IMR-90 (cell line): ENCODE measurements around the gene ZNF385D.

Source experiments
- CEBPB ChIP-seq: IDR thresholded peaks from 2 replicates; pipeline ENCODE4 v1.6.1; 2012; ENCODE audit warnings: low read depth, low read length, improper control_type of control experiment
- CHD1 ChIP-seq: IDR thresholded peaks from 2 replicates; pipeline ENCODE4 v1.6.1; 2012; ENCODE audit warnings: low read depth, low read length, improper control_type of control experiment
- CTCF ChIP-seq: conservative IDR thresholded peaks from 2 replicates; pipeline ENCODE4 v1.5.1; 2012; ENCODE audit warnings: mild to moderate bottlenecking, low read depth, low read length, improper control_type of control experiment
- FOS ChIP-seq: fragments of 150-350 bp; IDR thresholded peaks from 2 replicates; pipeline ENCODE4 v1.6.1; 2016; ENCODE audit warnings: low read depth, low read length
- MXI1 ChIP-seq: IDR thresholded peaks from 2 replicates; pipeline ENCODE4 v1.6.1; 2012; ENCODE audit warnings: low read depth, mild to moderate bottlenecking, low read length, moderate library complexity, borderline replicate concordance
- POLR2A ChIP-seq: IDR thresholded peaks from 2 replicates; pipeline ENCODE4 v1.6.1; 2012; ENCODE audit warnings: mild to moderate bottlenecking, low read depth, low read length
- RAD21 ChIP-seq: IDR thresholded peaks from 2 replicates; pipeline ENCODE4 v1.6.1; 2012; ENCODE audit warnings: low read length, improper control_type of control experiment
- SMC3 ChIP-seq: fragments of 150-350 bp; IDR thresholded peaks from 2 replicates; pipeline ENCODE4 v1.6.1; 2016; ENCODE audit warnings: low read depth, mild to moderate bottlenecking, antibody characterized with exemption, low read length, moderate library complexity
- TF ChIP-seq, protein P1 (sequence below): fragments of 150-350 bp; IDR thresholded peaks from 2 replicates; pipeline ENCODE4 v1.6.1; 2017; ENCODE audit warnings: mild to moderate bottlenecking, antibody characterized with exemption, low read length, low read depth
- TF ChIP-seq, protein P2 (sequence below): fragments of 150-350 bp; IDR thresholded peaks from 2 replicates; pipeline ENCODE4 v1.6.1; 2016; ENCODE audit warnings: low read depth, mild to moderate bottlenecking, low read length, moderate library complexity, borderline replicate concordance

DNA sequence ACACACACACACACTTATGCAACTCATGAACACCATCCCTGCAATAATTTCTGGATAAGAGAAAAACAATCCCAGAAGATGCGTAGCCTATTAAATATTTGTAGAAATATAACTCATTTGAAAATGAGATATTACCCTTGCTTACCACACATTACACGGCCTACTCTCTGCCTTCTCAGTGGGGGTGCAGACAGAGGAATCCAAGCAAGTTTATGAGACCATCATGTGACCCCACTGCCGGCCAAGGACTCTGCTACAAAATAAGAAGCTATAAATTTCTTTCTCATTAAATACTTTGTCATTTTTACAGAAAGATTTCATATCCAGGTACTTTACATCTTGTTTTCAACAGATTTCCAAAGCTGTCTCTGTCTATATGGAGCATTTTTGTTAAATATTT, 286.3 kb downstream of the ZNF385D start:
- TF ChIP-seq SMC3 (no peak), POLR2A (no peak), CTCF (no peak), RAD21 (no peak), CEBPB (no peak), CHD1 (no peak), MXI1 (no peak), FOS (no peak)
- TF ChIP-seq, protein P1, sequence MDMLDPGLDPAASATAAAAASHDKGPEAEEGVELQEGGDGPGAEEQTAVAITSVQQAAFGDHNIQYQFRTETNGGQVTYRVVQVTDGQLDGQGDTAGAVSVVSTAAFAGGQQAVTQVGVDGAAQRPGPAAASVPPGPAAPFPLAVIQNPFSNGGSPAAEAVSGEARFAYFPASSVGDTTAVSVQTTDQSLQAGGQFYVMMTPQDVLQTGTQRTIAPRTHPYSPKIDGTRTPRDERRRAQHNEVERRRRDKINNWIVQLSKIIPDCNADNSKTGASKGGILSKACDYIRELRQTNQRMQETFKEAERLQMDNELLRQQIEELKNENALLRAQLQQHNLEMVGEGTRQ: no peak
- TF ChIP-seq, protein P2, sequence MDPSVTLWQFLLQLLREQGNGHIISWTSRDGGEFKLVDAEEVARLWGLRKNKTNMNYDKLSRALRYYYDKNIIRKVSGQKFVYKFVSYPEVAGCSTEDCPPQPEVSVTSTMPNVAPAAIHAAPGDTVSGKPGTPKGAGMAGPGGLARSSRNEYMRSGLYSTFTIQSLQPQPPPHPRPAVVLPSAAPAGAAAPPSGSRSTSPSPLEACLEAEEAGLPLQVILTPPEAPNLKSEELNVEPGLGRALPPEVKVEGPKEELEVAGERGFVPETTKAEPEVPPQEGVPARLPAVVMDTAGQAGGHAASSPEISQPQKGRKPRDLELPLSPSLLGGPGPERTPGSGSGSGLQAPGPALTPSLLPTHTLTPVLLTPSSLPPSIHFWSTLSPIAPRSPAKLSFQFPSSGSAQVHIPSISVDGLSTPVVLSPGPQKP: no peak
